SH-SY5Y (cell line): Measurements from ENCODE around the gene SYNE3.

ENCODE experiments used
- GATA2 ChIP-seq: IDR thresholded peaks from 2 replicates; pipeline ENCODE4 v1.6.1; 2011; ENCODE audit warnings: mild to moderate bottlenecking, low read depth, low read length
- GATA3 ChIP-seq: IDR thresholded peaks from 2 replicates; pipeline ENCODE4 v1.6.1; 2011; ENCODE audit warnings: low read depth, mild to moderate bottlenecking, low read length, moderate library complexity

GRCh38 chr14:95541346-95541745 lies 24.9 kb upstream of the SYNE3 start:
- TF ChIP-seq GATA2 (no peak), GATA3 (no peak)
